ENCODE results near the gene URB2. TPM values are rescaled to one million over a fixed set of nuclear protein-coding genes. Genes with fewer than 3 reads are reported as not detected.
"Not testable (repeated sequence)": the region's sequence is repeated elsewhere in the genome, so short reads cannot be mapped to it uniquely, and the experiment has no call there.

Gene URB2
- total RNA-seq, 2 donors from 2014 or later: 11.4 to 15.7 TPM

- H3K36me3 Mint-ChIP-seq: peaks cover 0 to 4% of the 10 kb centered on the region in 2 donors
- H3K9me3 Mint-ChIP-seq: no peaks in the 10 kb centered on the region
- ATAC-seq (no peak), DNase-seq (ENCODE audit: low spot score in 2 of 2) (no peak)
- no peak overlapping the region for H3K27ac Mint-ChIP-seq
Measured at GRCh38 chr1:229693129-229693900, 67.3 kb downstream of the URB2 start.

- H3K36me3 Mint-ChIP-seq: peaks cover 0 to 4% of the 10 kb centered on the region in 2 donors
- no peak for DNase-seq (ENCODE audit: low spot score in 2 of 2)
- no peak overlapping the region for H3K27ac Mint-ChIP-seq
- no peak for ATAC-seq
- no peaks in the 10 kb centered on the region for H3K9me3 Mint-ChIP-seq
Measured at GRCh38 chr1:229694053-229694693, 68.1 kb downstream of the URB2 start.

- ATAC-seq (peak in 1 of 2 donors; percentile 54), DNase-seq (ENCODE audit: low spot score in 2 of 2) (no peak)
- Mint-ChIP-seq H3K27ac (no peak overlapping the region), H3K36me3 (no peaks in the 10 kb centered on the region), H3K9me3 (peaks cover 0 to 3% of the 10 kb centered on the region in 2 donors)
Measured at GRCh38 chr1:229696385-229696784, 70.3 kb downstream of the URB2 start.

GRCh38 chr1:229699613-229700267, 73.7 kb downstream of the URB2 start:
- Mint-ChIP-seq H3K9me3 (peaks cover 0 to 6% of the 10 kb centered on the region in 2 donors), H3K27ac (no peak overlapping the region), H3K36me3 (no peaks in the 10 kb centered on the region)
- ATAC-seq: no peak
- DNase-seq (ENCODE audit: low spot score in 2 of 2): no peak

- Mint-ChIP-seq H3K9me3 (peaks cover 0 to 11% of the 10 kb centered on the region in 2 donors), H3K27ac (no peak overlapping the region), H3K36me3 (peaks cover 0 to 7% of the 10 kb centered on the region in 2 donors)
- DNase-seq (ENCODE audit: low spot score in 2 of 2) (no peak), ATAC-seq (no peak)
Measured at GRCh38 chr1:229704157-229704556, 78.1 kb downstream of the URB2 start.

GRCh38 chr1:229705152-229705551, 79.1 kb downstream of the URB2 start:
- peaks cover 0 to 11% of the 10 kb centered on the region in 2 donors for H3K9me3 Mint-ChIP-seq
- H3K36me3 Mint-ChIP-seq; DNase-seq (ENCODE audit: low spot score in 2 of 2); ATAC-seq; H3K27ac Mint-ChIP-seq: not testable (repeated sequence)

GRCh38 chr1:229707127-229707526, 81.1 kb downstream of the URB2 start:
- not testable (repeated sequence) for H3K27ac Mint-ChIP-seq; H3K36me3 Mint-ChIP-seq; H3K9me3 Mint-ChIP-seq; DNase-seq (ENCODE audit: low spot score in 2 of 2); ATAC-seq

- peaks cover 0 to 7% of the 10 kb centered on the region in 2 donors for H3K36me3 Mint-ChIP-seq
- ATAC-seq (no peak), DNase-seq (ENCODE audit: low spot score in 2 of 2) (no peak)
- H3K27ac Mint-ChIP-seq: no peak overlapping the region
- H3K9me3 Mint-ChIP-seq: peaks cover 0 to 5% of the 10 kb centered on the region in 2 donors
Measured at GRCh38 chr1:229709500-229710013, 83.5 kb downstream of the URB2 start.

Other genes with a start within 250 kb of the URB2 start
- gene ACTA1, start 192.2 kb upstream of the URB2 start, total RNA-seq: not detected
- gene NUP133, start 117.9 kb upstream of the URB2 start, total RNA-seq: 10 to 100 TPM; 52.7 to 55.7 TPM
- 10 to 100 TPM; 17.4 to 39.3 TPM for gene ABCB10, start 67.5 kb upstream of the URB2 start, total RNA-seq
- gene TAF5L, start 125 bp upstream of the URB2 start, total RNA-seq: 10 to 100 TPM; 10.9 to 21.6 TPM

Measured in activated naive CD4-positive, alpha-beta T cell treated with anti-CD3 and anti-CD28 coated beads, Interleukin-2, amount 50 U/mL, for 72 hours (primary cell).